ENCODE results near the gene SYTL3. TPM values are rescaled to one million over a fixed set of nuclear protein-coding genes. Genes with fewer than 3 reads are reported as not detected.
A peak's percentile ranks its signal among the peaks of the same experiment; 100 is the strongest.
"Not testable (repeated sequence)": the region's sequence is repeated elsewhere in the genome, so short reads cannot be mapped to it uniquely, and the experiment has no call there.

SYTL3 gene, protein sequence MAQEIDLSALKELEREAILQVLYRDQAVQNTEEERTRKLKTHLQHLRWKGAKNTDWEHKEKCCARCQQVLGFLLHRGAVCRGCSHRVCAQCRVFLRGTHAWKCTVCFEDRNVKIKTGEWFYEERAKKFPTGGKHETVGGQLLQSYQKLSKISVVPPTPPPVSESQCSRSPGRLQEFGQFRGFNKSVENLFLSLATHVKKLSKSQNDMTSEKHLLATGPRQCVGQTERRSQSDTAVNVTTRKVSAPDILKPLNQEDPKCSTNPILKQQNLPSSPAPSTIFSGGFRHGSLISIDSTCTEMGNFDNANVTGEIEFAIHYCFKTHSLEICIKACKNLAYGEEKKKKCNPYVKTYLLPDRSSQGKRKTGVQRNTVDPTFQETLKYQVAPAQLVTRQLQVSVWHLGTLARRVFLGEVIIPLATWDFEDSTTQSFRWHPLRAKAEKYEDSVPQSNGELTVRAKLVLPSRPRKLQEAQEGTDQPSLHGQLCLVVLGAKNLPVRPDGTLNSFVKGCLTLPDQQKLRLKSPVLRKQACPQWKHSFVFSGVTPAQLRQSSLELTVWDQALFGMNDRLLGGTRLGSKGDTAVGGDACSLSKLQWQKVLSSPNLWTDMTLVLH
- total RNA-seq, result 10 to 100 TPM; 10.3 to 28.3 (median 20.0) TPM

GRCh38 chr6:158649289-158650143, at the start of gene SYTL3:
TSS of gene SYTL3 (plus strand) at chr6:158650054. CDS start at chr6:158663269, 13,215 bp downstream.
- H3K4me3 ChIP-seq, result peak within 1 kb of the TSS in 2 of 4 donors; percentile 1 to 3
- peak within 1 kb of the TSS; percentile 75 to 81 (median 80) for H3K27ac ChIP-seq
- TF ChIP-seq, protein P1, sequence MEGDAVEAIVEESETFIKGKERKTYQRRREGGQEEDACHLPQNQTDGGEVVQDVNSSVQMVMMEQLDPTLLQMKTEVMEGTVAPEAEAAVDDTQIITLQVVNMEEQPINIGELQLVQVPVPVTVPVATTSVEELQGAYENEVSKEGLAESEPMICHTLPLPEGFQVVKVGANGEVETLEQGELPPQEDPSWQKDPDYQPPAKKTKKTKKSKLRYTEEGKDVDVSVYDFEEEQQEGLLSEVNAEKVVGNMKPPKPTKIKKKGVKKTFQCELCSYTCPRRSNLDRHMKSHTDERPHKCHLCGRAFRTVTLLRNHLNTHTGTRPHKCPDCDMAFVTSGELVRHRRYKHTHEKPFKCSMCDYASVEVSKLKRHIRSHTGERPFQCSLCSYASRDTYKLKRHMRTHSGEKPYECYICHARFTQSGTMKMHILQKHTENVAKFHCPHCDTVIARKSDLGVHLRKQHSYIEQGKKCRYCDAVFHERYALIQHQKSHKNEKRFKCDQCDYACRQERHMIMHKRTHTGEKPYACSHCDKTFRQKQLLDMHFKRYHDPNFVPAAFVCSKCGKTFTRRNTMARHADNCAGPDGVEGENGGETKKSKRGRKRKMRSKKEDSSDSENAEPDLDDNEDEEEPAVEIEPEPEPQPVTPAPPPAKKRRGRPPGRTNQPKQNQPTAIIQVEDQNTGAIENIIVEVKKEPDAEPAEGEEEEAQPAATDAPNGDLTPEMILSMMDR (IDR thresholded peaks at IDR 0.05), result no peak
- peak; percentile 60 to 84 for TF ChIP-seq POLR2AphosphoS5 (IDR thresholded peaks at IDR 0.05)
- TF ChIP-seq EP300 (IDR thresholded peaks at IDR 0.05), result peak in 3 of 4 donors; percentile 22 to 73 (median 64)
- TF ChIP-seq POLR2A (IDR thresholded peaks at IDR 0.05), result peak in 2 of 4 donors; percentile 43 to 81
- ATAC-seq (ENCODE audit: low FRiP score in 2 of 2) (peak; percentile 73 to 75), DNase-seq (peak in 1 of 2 donors; percentile 88)
- H3K36me3 ChIP-seq, result no peaks in the 10 kb centered on the region
- peaks cover 19 to 32% (median 25%) of the 10 kb centered on the region in 4 donors for H3K4me1 ChIP-seq
- H3K27me3 ChIP-seq, result no peaks in the 10 kb centered on the region
- H3K9me3 ChIP-seq, result no peaks in the 10 kb centered on the region
- WGBS, 2 donors, result 36 to 48% methylated on average over 15 of the region's 15 CpGs

GRCh38 chr6:158603261-158604047, 46.4 kb upstream of the SYTL3 start:
- Histone ChIP-seq H3K4me3 (no peak overlapping the region), H3K4me1 (no peaks in the 10 kb centered on the region), H3K36me3 (peaks cover 7 to 56% (median 38%) of the 10 kb centered on the region in 4 donors), H3K27ac (no peak overlapping the region), H3K27me3 (no peaks in the 10 kb centered on the region), H3K9me3 (no peaks in the 10 kb centered on the region)
- DNase-seq (no peak), ATAC-seq (ENCODE audit: low FRiP score in 2 of 2) (no peak)
- TF ChIP-seq EP300 (IDR thresholded peaks at IDR 0.05) (no peak), POLR2A (IDR thresholded peaks at IDR 0.05) (no peak), POLR2AphosphoS5 (IDR thresholded peaks at IDR 0.05) (no peak)
- TF ChIP-seq, protein P1 (IDR thresholded peaks at IDR 0.05), result no peak
- 83 to 84% methylated on average over 14 to 15 of the region's 15 CpGs for WGBS, 2 donors

DNA sequence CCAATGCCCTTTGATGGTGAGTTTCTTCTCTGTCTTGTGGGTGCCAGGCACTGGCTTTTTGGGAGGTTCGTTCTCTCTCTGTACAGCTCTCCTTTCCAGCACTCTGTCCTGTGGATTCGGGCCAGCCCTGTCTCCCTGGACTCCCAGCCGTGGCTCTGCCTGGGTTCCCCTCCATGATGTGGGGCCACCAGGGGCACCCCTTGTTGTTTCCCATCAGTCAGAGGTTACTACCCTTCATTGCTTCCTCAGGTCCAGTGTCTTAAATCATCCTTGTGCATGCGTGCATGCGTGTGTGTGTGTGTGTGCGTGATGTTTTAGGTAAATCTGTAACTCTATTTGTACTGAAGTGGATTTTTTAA, 45.8 kb upstream of the SYTL3 start:
- 88 to 97% methylated on average over 6 of the region's 6 CpGs for WGBS, 2 donors
- H3K4me3 ChIP-seq, result no peak overlapping the region
- no peaks in the 10 kb centered on the region for H3K4me1 ChIP-seq
- H3K9me3 ChIP-seq, result no peaks in the 10 kb centered on the region
- H3K27ac ChIP-seq, result no peak overlapping the region
- ATAC-seq (ENCODE audit: low FRiP score in 2 of 2) (no peak), DNase-seq (no peak)
- no peaks in the 10 kb centered on the region for H3K27me3 ChIP-seq
- TF ChIP-seq POLR2A (IDR thresholded peaks at IDR 0.05) (no peak), POLR2AphosphoS5 (IDR thresholded peaks at IDR 0.05) (no peak), EP300 (IDR thresholded peaks at IDR 0.05) (no peak)
- TF ChIP-seq, protein P1 (IDR thresholded peaks at IDR 0.05), result no peak
- peaks cover 7 to 57% (median 42%) of the 10 kb centered on the region in 4 donors for H3K36me3 ChIP-seq

GRCh38 chr6:158605266-158605878, 44.5 kb upstream of the SYTL3 start:
- Histone ChIP-seq H3K9me3 (no peaks in the 10 kb centered on the region), H3K27ac (no peak overlapping the region), H3K36me3 (peaks cover 7 to 59% (median 47%) of the 10 kb centered on the region in 4 donors), H3K4me3 (no peak overlapping the region), H3K27me3 (no peaks in the 10 kb centered on the region), H3K4me1 (no peaks in the 10 kb centered on the region)
- WGBS, 2 donors, result 48 to 50% methylated on average over 13 of the region's 13 CpGs
- TF ChIP-seq, protein P1 (IDR thresholded peaks at IDR 0.05), result peak; percentile 44 to 77 (median 70)
- no peak for TF ChIP-seq POLR2A (IDR thresholded peaks at IDR 0.05)
- peak; percentile 49 to 85 for ATAC-seq (ENCODE audit: low FRiP score in 2 of 2)
- DNase-seq, result peak in 1 of 2 donors; percentile 46

- H3K9me3 ChIP-seq; ATAC-seq (ENCODE audit: low FRiP score in 2 of 2); H3K4me3 ChIP-seq; H3K27ac ChIP-seq; H3K27me3 ChIP-seq; H3K4me1 ChIP-seq; DNase-seq: not testable (repeated sequence)
- 94 to 97% methylated on average over 15 of the region's 15 CpGs for WGBS, 2 donors
- H3K36me3 ChIP-seq, result peaks cover 7 to 61% (median 53%) of the 10 kb centered on the region in 4 donors
Observed at GRCh38 chr6:158606011-158606410, 43.8 kb upstream of the SYTL3 start.

Measured in upper lobe of left lung (tissue), 6 donors.